H54 (cell line): ENCODE data around the gene SH2D3C.

ENCODE experiments used
- DNase-seq: peaks from one replicate; pipeline ENCODE4 v3.0.0; 2011; ENCODE audit warnings: low spot score, mixed read lengths; ENCODE audit not compliant: insufficient read length
- FAIRE-seq: peaks from 3 replicates; lab custom pipeline; 2011; peaks lifted over from hg19 to GRCh38; lab: Jason Lieb, UNC
- POLR2A ChIP-seq: IDR thresholded peaks from 2 replicates; pipeline ENCODE4 v1.6.1; 2011; ENCODE audit warnings: low read depth, mild to moderate bottlenecking, low read length

Gene SH2D3C

DNA sequence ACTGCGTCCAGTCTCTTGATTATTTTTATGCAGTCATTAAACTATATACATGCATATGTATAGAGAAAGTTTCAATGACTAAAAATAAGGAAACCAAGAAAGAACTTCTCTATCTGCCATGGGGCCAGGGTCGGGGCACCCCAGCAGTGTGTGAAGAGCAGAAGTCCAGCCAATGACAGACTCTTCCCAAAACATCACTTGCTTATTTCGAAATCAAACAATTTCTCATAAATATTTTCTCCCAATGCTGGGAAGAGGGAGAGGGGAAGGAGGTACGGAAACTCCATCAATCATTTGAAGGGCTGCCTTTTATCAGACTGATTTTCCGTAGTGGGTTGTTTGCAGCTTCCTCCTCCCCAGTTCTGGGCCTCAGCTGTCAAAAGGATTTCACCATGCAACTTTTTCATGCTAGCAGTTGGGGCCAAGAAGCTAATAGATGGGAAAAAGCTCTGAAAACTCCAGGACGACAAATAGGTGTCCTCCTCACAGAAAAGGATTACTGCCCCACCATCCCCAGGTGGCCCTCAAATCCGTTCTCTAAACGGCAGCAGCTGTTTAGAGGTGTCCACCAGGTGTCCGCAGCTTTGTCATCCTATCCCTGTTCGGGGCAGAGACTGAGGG is 23.6 kb upstream of the SH2D3C start:
- no peak for TF ChIP-seq POLR2A
- DNase-seq: no peak
- FAIRE-seq: no peak

DNA sequence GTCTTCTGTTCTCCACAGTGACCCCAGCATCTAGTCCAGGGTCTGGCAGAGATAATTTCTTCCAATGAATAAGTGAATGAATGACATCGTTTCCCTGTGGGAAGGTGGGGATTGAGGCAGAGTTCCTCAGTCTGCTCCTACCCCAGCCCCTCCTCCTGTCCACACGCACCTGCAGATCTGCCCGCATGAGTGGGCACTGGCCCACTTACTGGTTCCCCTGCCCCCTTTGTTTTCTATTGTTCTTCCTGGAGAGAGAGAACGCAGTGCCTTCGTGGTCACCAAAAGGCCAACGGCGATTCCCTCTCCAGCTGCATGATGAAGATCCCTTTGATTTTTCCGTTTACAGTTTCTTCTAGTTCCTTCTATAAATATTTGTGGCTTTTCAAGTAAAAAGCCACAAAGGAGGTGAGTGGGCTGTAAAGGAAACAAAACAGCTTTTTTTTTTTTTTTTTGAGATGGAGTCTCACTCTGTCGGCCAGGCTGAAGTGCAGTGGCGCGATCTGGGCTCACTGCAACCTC is 18.4 kb upstream of the SH2D3C start:
- no peak for TF ChIP-seq POLR2A
- FAIRE-seq (no peak), DNase-seq (no peak)

DNA sequence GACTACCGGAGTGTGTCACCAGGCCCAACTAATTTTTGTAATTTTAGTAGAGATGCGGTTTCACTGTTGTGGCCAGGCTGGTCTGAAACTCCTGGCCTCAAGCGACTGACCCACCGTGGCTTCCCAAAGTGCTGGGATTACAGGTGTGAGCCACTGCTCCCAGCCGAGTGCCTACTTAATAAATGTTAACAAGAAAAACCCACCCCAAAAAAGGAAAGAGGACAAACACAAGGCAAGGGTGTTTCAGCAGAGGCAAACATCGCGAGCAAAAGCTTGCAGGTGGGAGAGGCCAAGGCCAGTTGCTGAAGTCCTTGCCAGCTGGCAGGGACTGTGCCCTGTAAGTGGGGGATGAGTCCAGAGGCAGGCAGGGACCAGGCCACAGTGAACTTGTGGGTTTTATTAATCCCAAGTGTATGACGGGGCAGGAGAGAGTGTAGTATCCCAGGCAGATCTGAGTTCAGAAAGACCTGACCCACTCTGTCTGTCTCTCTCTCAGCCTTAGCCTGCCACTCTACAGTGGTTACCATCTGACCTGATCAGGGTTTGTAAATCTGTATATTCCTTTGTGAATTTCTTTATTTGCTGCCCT is 17.9 kb upstream of the SH2D3C start:
- DNase-seq (no peak), FAIRE-seq (no peak)
- TF ChIP-seq POLR2A: no peak

DNA sequence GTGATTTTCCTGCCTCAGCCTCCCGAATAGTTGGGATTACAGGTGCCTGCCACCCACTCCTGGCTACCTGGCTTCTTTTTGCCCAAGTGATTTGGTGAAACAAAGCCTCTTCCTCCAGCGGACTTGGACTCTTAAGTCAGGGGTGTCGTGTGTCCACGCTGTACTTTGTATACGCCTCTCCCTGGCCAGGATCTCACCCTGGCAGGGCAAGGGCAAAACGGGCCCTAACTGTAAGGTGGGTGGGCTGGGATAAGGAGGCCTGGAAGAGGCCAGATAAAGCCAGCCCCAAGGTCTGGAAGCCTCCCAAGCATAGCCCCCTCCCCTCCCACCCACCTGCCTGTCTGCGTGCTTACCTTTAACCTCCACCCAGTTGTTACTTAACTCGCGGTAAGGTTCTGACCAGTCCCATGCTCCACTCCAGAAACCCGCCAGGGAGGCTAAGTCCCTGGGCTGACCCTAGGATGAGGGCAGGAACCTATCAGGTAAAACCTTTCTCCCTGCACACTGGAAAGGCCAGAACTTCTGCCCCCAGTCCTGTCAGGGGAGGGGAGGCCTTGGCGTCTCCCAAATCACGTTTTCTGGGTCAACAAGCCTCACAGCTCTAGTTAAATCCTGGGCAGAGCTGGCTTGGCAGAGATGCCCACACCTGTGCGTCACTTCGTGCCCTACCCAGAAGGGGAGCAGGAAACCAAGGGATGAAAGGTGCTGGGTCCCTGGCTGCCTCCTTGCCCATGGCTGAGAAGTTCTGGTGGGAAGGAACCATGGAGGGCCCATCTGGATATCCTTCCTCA is 15.7 kb upstream of the SH2D3C start:
- DNase-seq (no peak), FAIRE-seq (no peak)
- no peak for TF ChIP-seq POLR2A

GRCh38 chr9:127793093-127793708 is 14.7 kb upstream of the SH2D3C start:
- FAIRE-seq (no peak), DNase-seq (no peak)
- TF ChIP-seq POLR2A: no peak

- no peak for DNase-seq
- no peak for TF ChIP-seq POLR2A
- no peak for FAIRE-seq
These were observed 14.1 kb upstream of the SH2D3C start for GRCh38 chr9:127792417-127793031.

GRCh38 chr9:127791085-127791484 is 12.6 kb upstream of the SH2D3C start:
- DNase-seq (no peak), FAIRE-seq (no peak)
- TF ChIP-seq POLR2A: no peak

DNA sequence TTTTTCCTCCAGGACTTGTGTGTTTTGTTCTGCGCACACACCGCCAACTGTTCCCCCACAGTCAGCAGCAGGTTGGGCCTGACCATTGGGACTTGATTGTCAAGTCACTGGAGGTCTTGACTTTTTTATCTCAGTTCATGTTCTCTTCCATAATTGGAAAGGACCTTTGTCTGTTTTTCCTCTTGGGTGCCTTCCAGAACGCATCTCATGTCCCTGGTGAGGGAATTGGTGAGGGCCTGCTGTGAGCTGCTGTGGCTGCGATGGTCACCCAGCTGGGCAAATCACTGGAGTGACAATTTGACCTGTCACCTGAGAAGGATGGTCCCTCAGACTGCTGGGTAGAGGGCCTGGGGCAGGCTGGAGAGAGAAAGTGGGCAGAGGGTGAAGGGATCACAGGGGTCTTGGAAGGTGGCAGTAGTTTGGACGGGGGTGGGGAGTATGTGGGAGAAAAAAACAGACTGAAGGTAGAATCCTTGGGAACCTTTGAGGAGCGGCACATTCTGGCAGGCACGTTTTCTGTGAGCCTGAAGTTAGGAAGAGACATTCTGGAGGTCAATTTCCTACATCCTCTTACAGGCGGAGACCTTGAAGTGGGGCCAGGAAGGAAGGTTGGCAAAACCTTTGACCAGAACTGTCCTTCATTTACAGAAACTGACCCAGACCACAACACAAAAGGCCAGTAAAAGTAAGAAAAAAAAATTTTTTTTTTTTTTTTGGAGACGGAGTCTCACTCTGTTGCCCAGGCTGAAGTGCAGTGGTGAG is 11.8 kb upstream of the SH2D3C start:
- no peak for DNase-seq
- no peak for TF ChIP-seq POLR2A
- no peak for FAIRE-seq

GRCh38 chr9:127789179-127789578 is 10.7 kb upstream of the SH2D3C start:
- TF ChIP-seq POLR2A: no peak
- FAIRE-seq (no peak), DNase-seq (no peak)

GRCh38 chr9:127788337-127789011 is 10.0 kb upstream of the SH2D3C start:
- no peak for TF ChIP-seq POLR2A
- DNase-seq (no peak), FAIRE-seq (no peak)

GRCh38 chr9:127786773-127787104 is 8.3 kb upstream of the SH2D3C start:
- FAIRE-seq: no peak
- no peak for TF ChIP-seq POLR2A

DNA sequence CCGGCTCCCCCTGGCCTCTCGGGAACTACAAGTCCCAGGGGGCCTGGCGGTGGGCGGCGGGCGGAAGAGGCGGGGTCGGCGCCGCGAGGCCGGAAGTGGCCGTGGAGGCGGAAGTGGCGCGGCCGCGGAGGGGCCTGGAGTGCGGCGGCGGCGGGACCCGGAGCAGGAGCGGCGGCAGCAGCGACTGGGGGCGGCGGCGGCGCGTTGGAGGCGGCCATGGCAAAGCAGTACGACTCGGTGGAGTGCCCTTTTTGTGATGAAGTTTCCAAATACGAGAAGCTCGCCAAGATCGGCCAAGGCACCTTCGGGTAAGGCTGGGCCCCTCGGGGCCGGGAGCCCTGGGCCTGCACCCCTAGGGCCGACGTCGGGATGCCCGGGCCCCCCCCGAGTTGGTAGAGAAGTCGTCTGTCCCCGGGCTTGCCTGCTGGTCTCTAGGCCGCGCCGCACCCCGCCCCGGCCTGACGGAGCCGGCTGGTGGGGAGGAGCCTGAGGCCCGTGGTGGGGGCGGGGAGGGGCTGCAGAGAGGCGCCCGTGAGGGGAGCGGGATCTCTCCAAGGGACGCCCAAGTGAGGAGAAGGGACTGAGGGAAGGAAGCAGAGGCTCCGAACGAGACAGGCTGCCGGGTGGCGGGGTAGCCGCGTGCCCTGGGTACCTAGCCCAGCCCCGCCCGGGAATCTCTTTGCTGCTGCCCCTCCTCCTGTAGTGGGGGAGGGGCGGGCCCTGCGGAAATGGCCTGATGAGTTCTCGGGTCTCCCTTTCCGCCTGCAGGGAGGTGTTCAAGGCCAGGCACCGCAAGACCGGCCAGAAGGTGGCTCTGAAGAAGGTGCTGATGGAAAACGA is 7.7 kb upstream of the SH2D3C start, which contains the start of gene CDK9:
Gene CDK9 (plus strand): TSS at position 102 of the 840 bp plus-strand sequence. CDS start 115 bp downstream, at position 217.
- peak; percentile 66 for TF ChIP-seq POLR2A
- FAIRE-seq (no peak), DNase-seq (peak; percentile 95)

More at GRCh38 chr9:127786773-127787104, 8.3 kb upstream of the SH2D3C start:
- no peak for DNase-seq
